Measurements from ENCODE around the gene CACNG6.

- no peak for TF ChIP-seq TAF1 (IDR thresholded peaks at IDR 0.05; ENCODE audit: borderline replicate concordance, low read depth, low read length)
- no peak for TF ChIP-seq POLR2A (IDR thresholded peaks at IDR 0.05; ENCODE audit: low read depth, low read length)
Measured at GRCh38 chr19:53961523-53962356, 29.7 kb upstream of the CACNG6 start.
